GM23248 (cell line): ENCODE measurements around the gene CNTLN.

Source experiments
- EZH2 ChIP-seq: fragments of 200-600 bp; sonication (generic); IDR thresholded peaks from 2 replicates; pipeline ENCODE4 v1.6.1; 2018; ENCODE audit warnings: antibody characterized with exemption, mild to moderate bottlenecking; ENCODE audit not compliant: insufficient read depth, poor library complexity, severe bottlenecking
- EZH2phosphoT487 ChIP-seq: fragments of 200-600 bp; sonication (generic); IDR thresholded peaks from 2 replicates; pipeline ENCODE4 v1.6.1; 2018; ENCODE audit warnings: antibody characterized with exemption, moderate library complexity, mild to moderate bottlenecking, low read depth; ENCODE audit not compliant: insufficient read depth

GRCh38 chr9:17414986-17415385 is 280.1 kb downstream of the CNTLN start:
- TF ChIP-seq EZH2 (no peak), EZH2phosphoT487 (no peak)
